ENCODE results near the gene KRTAP5-5. TPM values are rescaled to one million over a fixed set of nuclear protein-coding genes. Genes with fewer than 3 reads are reported as not detected.
"Not testable (repeated sequence)": the region's sequence is repeated elsewhere in the genome, so short reads cannot be mapped to it uniquely, and the experiment has no call there.

Gene KRTAP5-5
- total RNA-seq, 2 donors from 2014 or later, result not detected

GRCh38 chr11:1604711-1605110 lies 24.9 kb upstream of the KRTAP5-5 start:
- no peak overlapping the region for H3K27ac ChIP-seq
- DNase-seq (ENCODE audit: low spot score), result no peak
- no peaks in the 10 kb centered on the region for H3K4me1 ChIP-seq (replicated peaks)
- H3K36me3 ChIP-seq, result no peaks in the 10 kb centered on the region
- WGBS, result 100% methylated on average over 4 of the region's 7 CpGs
- intact Hi-C loops (cut with DNase I), result no loop called here
- TF ChIP-seq POLR2A (IDR thresholded peaks at IDR 0.05) (no peak), CTCF (IDR thresholded peaks at IDR 0.05) (no peak), POLR2AphosphoS5 (IDR thresholded peaks at IDR 0.05) (no peak)
- no peaks in the 10 kb centered on the region for H3K27me3 ChIP-seq (replicated peaks; ENCODE audit: insufficient read depth)
- no peak overlapping the region for H3K4me3 ChIP-seq
- no peaks in the 10 kb centered on the region for H3K9me3 ChIP-seq

GRCh38 chr11:1605923-1606322 lies 23.7 kb upstream of the KRTAP5-5 start:
- H3K27ac ChIP-seq; H3K4me1 ChIP-seq (replicated peaks); H3K36me3 ChIP-seq; DNase-seq (ENCODE audit: low spot score); intact Hi-C loops (cut with DNase I); H3K27me3 ChIP-seq (replicated peaks; ENCODE audit: insufficient read depth); H3K4me3 ChIP-seq; H3K9me3 ChIP-seq: not testable (repeated sequence)
- 80% methylated on average over 13 of the region's 13 CpGs for WGBS

GRCh38 chr11:1607156-1607845 lies 22.3 kb upstream of the KRTAP5-5 start:
- H3K4me1 ChIP-seq (replicated peaks); DNase-seq (ENCODE audit: low spot score); H3K9me3 ChIP-seq; H3K4me3 ChIP-seq; H3K27me3 ChIP-seq (replicated peaks; ENCODE audit: insufficient read depth); intact Hi-C loops (cut with DNase I); H3K36me3 ChIP-seq; H3K27ac ChIP-seq: not testable (repeated sequence)
- 25% methylated on average over 18 of the region's 18 CpGs for WGBS

- H3K27ac ChIP-seq; DNase-seq (ENCODE audit: low spot score); H3K36me3 ChIP-seq; intact Hi-C loops (cut with DNase I); H3K4me1 ChIP-seq (replicated peaks); H3K9me3 ChIP-seq; H3K4me3 ChIP-seq; H3K27me3 ChIP-seq (replicated peaks; ENCODE audit: insufficient read depth): not testable (repeated sequence)
- 83% methylated on average over 2 of the region's 5 CpGs for WGBS
These were observed 21.7 kb upstream of the KRTAP5-5 start for GRCh38 chr11:1607901-1608300.

- Histone ChIP-seq H3K27me3 (replicated peaks; ENCODE audit: insufficient read depth) (no peaks in the 10 kb centered on the region), H3K9me3 (no peaks in the 10 kb centered on the region), H3K27ac (no peak within 1 kb of the TSS), H3K36me3 (no peaks in the 10 kb centered on the region), H3K4me3 (no peak within 1 kb of the TSS), H3K4me1 (replicated peaks) (no peaks in the 10 kb centered on the region)
- no peak for TF ChIP-seq CTCF (IDR thresholded peaks at IDR 0.05)
- TF ChIP-seq POLR2A (IDR thresholded peaks at IDR 0.05), result no peak
- no peak for TF ChIP-seq POLR2AphosphoS5 (IDR thresholded peaks at IDR 0.05)
- intact Hi-C loops (cut with DNase I), result no loop called here
- WGBS, result 68% methylated on average over 4 of the region's 4 CpGs
- DNase-seq (ENCODE audit: low spot score), result no peak
These were observed 21.2 kb upstream of the KRTAP5-5 start, which contains the start of gene KRTAP5-3 for GRCh38 chr11:1608363-1608762. KRTAP5-3 (minus strand) TSS chr11:1608463; CDS start chr11:1608385, 78 bp downstream.

- Histone ChIP-seq H3K36me3 (no peaks in the 10 kb centered on the region), H3K27ac (no peak overlapping the region), H3K9me3 (no peaks in the 10 kb centered on the region), H3K27me3 (replicated peaks; ENCODE audit: insufficient read depth) (no peaks in the 10 kb centered on the region), H3K4me3 (no peak overlapping the region), H3K4me1 (replicated peaks) (no peaks in the 10 kb centered on the region)
- TF ChIP-seq CTCF (IDR thresholded peaks at IDR 0.05), result no peak
- no peak for TF ChIP-seq POLR2AphosphoS5 (IDR thresholded peaks at IDR 0.05)
- no peak for TF ChIP-seq POLR2A (IDR thresholded peaks at IDR 0.05)
- no peak for DNase-seq (ENCODE audit: low spot score)
- WGBS, result 80% methylated on average over 10 of the region's 10 CpGs
- intact Hi-C loops (cut with DNase I), result no loop called here
These were observed 11.3 kb upstream of the KRTAP5-5 start for GRCh38 chr11:1618231-1618630.

Data from prostate gland (tissue), 2 donors.